K562 (cell line): ENCODE data around the gene MMP24. TPM values are rescaled to one million over a fixed set of nuclear protein-coding genes. Genes with fewer than 3 reads are reported as not detected.

Experiments used
- ATAC-seq: fragments of 200-7000 bp; cut with Tn5 transposase; 3 replicates; pipeline ENCODE4 v1.9.1; 2020; ENCODE audit warnings: moderate library complexity
- BruUV-seq: library from RNA; stranded (reverse); fragments of 400-500 nt; replicated peaks from 2 replicates; lab custom pipeline; 2021; lab: Mats Ljungman, UMichigan
- CTCF ChIA-PET: fragments of 300-600 bp; formaldehyde crosslinking; extraction: SDS; loops from one replicate; lab custom pipeline; 2021; ENCODE audit warnings: low intra/inter-chr PET ratio; lab: Yijun Ruan, JAX
- POLR2A ChIA-PET: fragments of 300-600, 350-650 bp; sonication (Branson Sonifier 250); formaldehyde crosslinking; extraction: SDS; loops from one replicate; lab custom pipeline; 2021; ENCODE audit warnings: antibody characterized with exemption, inconsistent platforms; lab: Yijun Ruan, JAX
- DNase-seq, 4 experiments: peaks; one replicate each; pipeline versions ENCODE4 v3.0.0 to v3.0.0-alpha.2; 2011 to 2018; ENCODE audit warnings: low spot score in 3 of 4, mixed read lengths in 3 of 4; ENCODE audit errors: extremely low read depth in 1 of 4
- FAIRE-seq: peaks from 2 replicates; lab custom pipeline; 2011; peaks lifted over from hg19 to GRCh38; lab: Jason Lieb, UNC
- H2AFZ ChIP-seq: 2 replicates; pipeline ENCODE4 v1.6.0; 2011; ENCODE audit warnings: low read depth, low read length, control low read depth, inconsistent platforms
- H3K27ac ChIP-seq: fragments of 200-600 bp; 3 replicates; pipeline ENCODE4 v1.8.0; 2011; ENCODE audit warnings: low read depth, mild to moderate bottlenecking, control low read depth, inconsistent platforms, low read length, moderate library complexity, mixed read lengths; ENCODE audit errors: extremely low read depth
- H3K27me3 ChIP-seq, 2 experiments: fragments of 300-600 bp in 1 of 2; 2 replicates in 1 of 2; 3 replicates in 1 of 2; pipeline versions ENCODE4 v1.6.0 to v1.8.0; 2011; ENCODE audit warnings: inconsistent platforms in 2 of 2, low read length in 2 of 2, mild to moderate bottlenecking in 1 of 2, mixed read lengths in 1 of 2, moderate library complexity in 1 of 2; ENCODE audit not compliant: control insufficient read depth in 2 of 2, insufficient read depth in 2 of 2
- H3K36me3 ChIP-seq: fragments of 300-600 bp; 3 replicates; pipeline ENCODE4 v1.8.0; 2011; ENCODE audit warnings: mild to moderate bottlenecking, low read length, inconsistent platforms; ENCODE audit not compliant: control insufficient read depth, insufficient read depth
- H3K4me1 ChIP-seq, 2 experiments: fragments of 200-600 bp in 1 of 2; replicated peaks in 1 of 2; 2 replicates in 1 of 2; 3 replicates in 1 of 2; pipeline versions ENCODE4 v1.5.1 to v1.8.0; 2011; ENCODE audit warnings: inconsistent platforms in 2 of 2, low read length in 2 of 2, mild to moderate bottlenecking in 1 of 2, mixed read lengths in 1 of 2, moderate library complexity in 1 of 2; ENCODE audit not compliant: control insufficient read depth in 2 of 2, insufficient read depth in 2 of 2
- H3K4me2 ChIP-seq: 2 replicates; pipeline ENCODE4 v1.6.1; 2011; ENCODE audit warnings: low read length, control low read depth, inconsistent platforms, mixed read lengths; ENCODE audit not compliant: insufficient read depth
- H3K4me3 ChIP-seq: fragments of 200-600 bp; sonication (generic), shearing (Covaris generic); 2 replicates; pipeline ENCODE4 v1.5.1; 2016; ENCODE audit warnings: control low read depth, inconsistent platforms
- H3K79me2 ChIP-seq: fragments of 200-600 bp; 3 replicates; pipeline ENCODE4 v1.8.0; 2011; ENCODE audit warnings: low read length, inconsistent platforms; ENCODE audit not compliant: control insufficient read depth, insufficient read depth
- H3K9ac ChIP-seq, 2 experiments: 2 replicates each; pipeline versions ENCODE4 v1.6.0 to v1.6.1; 2011; ENCODE audit warnings: low read depth in 2 of 2, low read length in 2 of 2, control low read depth in 1 of 2, inconsistent platforms in 1 of 2, mild to moderate bottlenecking in 1 of 2, mixed read lengths in 1 of 2; ENCODE audit not compliant: insufficient read depth in 1 of 2
- H3K9me1 ChIP-seq: one replicate; pipeline ENCODE4 v1.6.0; 2011; ENCODE audit warnings: inconsistent platforms, mild to moderate bottlenecking, low read length, moderate library complexity; ENCODE audit not compliant: control insufficient read depth, insufficient read depth
- H3K9me3 ChIP-seq: replicated peaks from 2 replicates; pipeline ENCODE4 v1.5.1; 2011; ENCODE audit warnings: low read depth, low read length, inconsistent platforms; ENCODE audit not compliant: control insufficient read depth, insufficient read depth
- H4K20me1 ChIP-seq: replicated peaks from 2 replicates; pipeline ENCODE4 v1.6.1; 2011; ENCODE audit warnings: low read length, inconsistent platforms, mixed read lengths; ENCODE audit not compliant: control insufficient read depth, insufficient read depth
- ARID1B ChIP-seq: fragments of 450-650 bp; IDR thresholded peaks from 2 replicates; pipeline ENCODE4 v1.6.1; 2016; ENCODE audit warnings: antibody characterized with exemption, mild to moderate bottlenecking, inconsistent platforms
- CBFA2T3 ChIP-seq: fragments of 450-650 bp; IDR thresholded peaks from 2 replicates; pipeline ENCODE4 v1.6.1; 2017
- CREM ChIP-seq: IDR thresholded peaks from 2 replicates; pipeline ENCODE4 v1.6.1; 2014; ENCODE audit warnings: antibody characterized with exemption, low read depth
- FIP1L1 ChIP-seq: fragments of 200-400 bp; formaldehyde crosslinking; IDR thresholded peaks from 2 replicates; pipeline ENCODE4 v1.6.1; 2018; ENCODE audit warnings: mild to moderate bottlenecking, low read depth, low read length; ENCODE audit not compliant: poor library complexity, severe bottlenecking
- FOSL1 ChIP-seq: fragments of 200-800 bp; sonication (Bioruptor generic); conservative IDR thresholded peaks from 2 replicates; pipeline ENCODE4 v1.6.1; 2016; ENCODE audit warnings: missing genetic modification characterization, missing compliant biosample characterization
- FOXA3 ChIP-seq, 2 experiments: fragments of 450-650 bp in 1 of 2; sonication (generic) in 1 of 2; formaldehyde crosslinking; IDR thresholded peaks in 1 of 2; conservative IDR thresholded peaks in 1 of 2; 2 replicates each; pipeline versions ENCODE4 v1.4.0 to v1.8.0; 2020 to 2022; ENCODE audit warnings: mild to moderate bottlenecking in 2 of 2, missing genetic modification reagents in 1 of 2
- ZBTB9 ChIP-seq: fragments of 450-650 bp; formaldehyde crosslinking; IDR thresholded peaks from 2 replicates; pipeline ENCODE4 v1.4.0; 2020; ENCODE audit warnings: mild to moderate bottlenecking, moderate library complexity
- WGBS: fragments of 100-300 bp; shearing (Covaris generic); methylation state at CpG from one replicate; pipeline ENCODE4 v1.1.6; 2016; ENCODE audit warnings: low coverage, mixed read lengths; ENCODE audit not compliant: insufficient coverage; ENCODE audit errors: missing lambda C conversion rate; 5-methylcytosine and 5-hydroxymethylcytosine counted together
- in situ Hi-C: fragments of 300-500 bp; cut with MboI; formaldehyde crosslinking; loops from 4 replicates; pipeline ENCODE4 v1.15.0; 2018; ENCODE audit warnings: inconsistent platforms, mixed read lengths
- intact Hi-C: fragments of 100-400 bp; cut with micrococcal nuclease; formaldehyde crosslinking; loops from 2 replicates; pipeline ENCODE4 v1.14.2; 2022
- polyA plus RNA-seq, 8 experiments: library from polyadenylated mRNA; depleted of rRNA in 4 of 8; stranded (reverse) in 5 of 8; unstranded in 3 of 8; fragments of >200 nt; fragmentation: Nextera tagmentation in 2 of 8; fragmentation: Illumina TruSeq in 1 of 8; extraction: Ambion mirVana in 2 of 8; extraction: Trizol in 1 of 8; gene quantifications; 2 replicates each; pipeline versions ENCODE4 v1.2.1 to v1.2.3, GENCODE V29; 2011 to 2014; ENCODE audit warnings: inconsistent platforms in 1 of 8, missing spikeins in 1 of 8
- total RNA-seq, 7 experiments: library from RNA; depleted of rRNA in 6 of 7; stranded (reverse); fragments of >200 nt in 6 of 7; fragmentation: Illumina TruSeq in 2 of 7; extraction: Trizol in 2 of 7; gene quantifications; 2 replicates each; pipeline versions ENCODE4 v1.2.1 to v1.2.3, GENCODE V29; 2011 to 2021; ENCODE audit warnings: low replicate concordance in 1 of 7
- TF ChIP-seq, protein P1 (sequence below): sonication (generic); IDR thresholded peaks from 2 replicates; pipeline ENCODE4 v1.6.1; 2016
- TF ChIP-seq, protein P2 (sequence below): fragments of 250-450 bp; sonication (Bioruptor Pico); IDR thresholded peaks from 2 replicates; pipeline ENCODE4 v1.4.0; 2020; ENCODE audit warnings: mild to moderate bottlenecking, moderate library complexity, borderline replicate concordance

MMP24 gene
- total and polyA plus RNA-seq, 9 of the 15 experiments (the other 6 are each of a cell fraction or from before 2014, with no cell fraction given): 0.03 to 0.07 (median 0.03) TPM; not detected in 6

- ChIA-PET CTCF (interaction anchor here (0.6 kb wide), 1 partner anchor 13 kb away, joined by 3 read pairs; no protein-coding TSS in a partner anchor), POLR2A (interaction anchor here (0.6 to 1.4 kb wide), 3 partner anchors 9 to 496 kb away, joined by 3 to 5 read pairs (median 3); no protein-coding TSS in a partner anchor)
- intact Hi-C loops (no loop called here), in situ Hi-C loops (loop anchor here (25.0 kb wide), 1 partner anchor 117 kb away; the partner anchor contains the start of gene GDF5)
- no peak overlapping the region for H3K27ac ChIP-seq
- peaks cover 9% of the 10 kb centered on the region; the same call in 2 of the 3 replicates for H3K36me3 ChIP-seq
- H3K4me1 ChIP-seq: peaks cover 4 to 9% of the 10 kb centered on the region in 2 experiments; a peak in 4 of 5 replicates
- H4K20me1 ChIP-seq: no peaks in the 10 kb centered on the region
- no TSS peak for BruUV-seq
- H3K79me2 ChIP-seq: no peaks in the 10 kb centered on the region
- H3K9me1 ChIP-seq: no peaks in the 10 kb centered on the region
- H3K4me2 ChIP-seq: no peak overlapping the region
- FAIRE-seq: no peak
- no peak overlapping the region for H3K4me3 ChIP-seq
- H3K9me3 ChIP-seq: no peaks in the 10 kb centered on the region
- no peak overlapping the region for H3K9ac ChIP-seq
- ATAC-seq: no peak
- 67% methylated on average over 3 of the region's 3 CpGs for WGBS
- DNase-seq: no peak
- no peak overlapping the region for H2AFZ ChIP-seq
- TF ChIP-seq FOXA3 (CRISPR knock-in tag; conservative IDR thresholded peaks at IDR 0.05 in 1 of 2, IDR thresholded peaks at IDR 0.05 in 1 of 2) (peak in 1 of 2 experiments; percentile 53; a peak in 2 of 4 replicates), CREM (no peak), CBFA2T3 (0 out of 2 replicates have a peak, but pooled peaks have one; percentile 9), FIP1L1 (no peak), ZBTB9 (peak; percentile 63; the same call in 1 of the 2 replicates), ARID1B (0 out of 2 replicates have a peak, but pooled peaks have one; percentile 18), FOSL1 (tag) (peak; percentile 70)
- TF ChIP-seq, protein P1, sequence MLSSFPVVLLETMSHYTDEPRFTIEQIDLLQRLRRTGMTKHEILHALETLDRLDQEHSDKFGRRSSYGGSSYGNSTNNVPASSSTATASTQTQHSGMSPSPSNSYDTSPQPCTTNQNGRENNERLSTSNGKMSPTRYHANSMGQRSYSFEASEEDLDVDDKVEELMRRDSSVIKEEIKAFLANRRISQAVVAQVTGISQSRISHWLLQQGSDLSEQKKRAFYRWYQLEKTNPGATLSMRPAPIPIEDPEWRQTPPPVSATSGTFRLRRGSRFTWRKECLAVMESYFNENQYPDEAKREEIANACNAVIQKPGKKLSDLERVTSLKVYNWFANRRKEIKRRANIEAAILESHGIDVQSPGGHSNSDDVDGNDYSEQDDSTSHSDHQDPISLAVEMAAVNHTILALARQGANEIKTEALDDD: peak; percentile 47; the same call in 1 of the 2 replicates
- TF ChIP-seq, protein P2, sequence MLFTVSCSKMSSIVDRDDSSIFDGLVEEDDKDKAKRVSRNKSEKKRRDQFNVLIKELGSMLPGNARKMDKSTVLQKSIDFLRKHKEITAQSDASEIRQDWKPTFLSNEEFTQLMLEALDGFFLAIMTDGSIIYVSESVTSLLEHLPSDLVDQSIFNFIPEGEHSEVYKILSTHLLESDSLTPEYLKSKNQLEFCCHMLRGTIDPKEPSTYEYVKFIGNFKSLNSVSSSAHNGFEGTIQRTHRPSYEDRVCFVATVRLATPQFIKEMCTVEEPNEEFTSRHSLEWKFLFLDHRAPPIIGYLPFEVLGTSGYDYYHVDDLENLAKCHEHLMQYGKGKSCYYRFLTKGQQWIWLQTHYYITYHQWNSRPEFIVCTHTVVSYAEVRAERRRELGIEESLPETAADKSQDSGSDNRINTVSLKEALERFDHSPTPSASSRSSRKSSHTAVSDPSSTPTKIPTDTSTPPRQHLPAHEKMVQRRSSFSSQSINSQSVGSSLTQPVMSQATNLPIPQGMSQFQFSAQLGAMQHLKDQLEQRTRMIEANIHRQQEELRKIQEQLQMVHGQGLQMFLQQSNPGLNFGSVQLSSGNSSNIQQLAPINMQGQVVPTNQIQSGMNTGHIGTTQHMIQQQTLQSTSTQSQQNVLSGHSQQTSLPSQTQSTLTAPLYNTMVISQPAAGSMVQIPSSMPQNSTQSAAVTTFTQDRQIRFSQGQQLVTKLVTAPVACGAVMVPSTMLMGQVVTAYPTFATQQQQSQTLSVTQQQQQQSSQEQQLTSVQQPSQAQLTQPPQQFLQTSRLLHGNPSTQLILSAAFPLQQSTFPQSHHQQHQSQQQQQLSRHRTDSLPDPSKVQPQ: no peak
- H3K27me3 ChIP-seq: no peaks in the 10 kb centered on the region
Observed at GRCh38 chr20:35320396-35321126, 94.1 kb downstream of the MMP24 start.
